PC-9 (cell line): ENCODE measurements around the gene MMP24OS. TPM values are rescaled to one million over a fixed set of nuclear protein-coding genes. Genes with fewer than 3 reads are reported as not detected.
A peak's percentile ranks its signal among the peaks of the same experiment; 100 is the strongest.

ENCODE experiments used
- BruUV-seq: library from RNA; stranded (reverse); fragments of 400-500 nt; replicated peaks from 2 replicates; lab custom pipeline; 2021; lab: Mats Ljungman, UMichigan
- CTCF ChIA-PET: fragments of 300-600 bp; sonication (Branson Sonifier 250); formaldehyde crosslinking; loops from one replicate; lab custom pipeline; 2022; ENCODE audit warnings: antibody characterized with exemption; lab: Charles Lee
- POLR2A ChIA-PET: fragments of 300-600 bp; sonication (Branson Sonifier 250); formaldehyde crosslinking; loops from one replicate; lab custom pipeline; 2022; ENCODE audit warnings: antibody characterized with exemption; ENCODE audit not compliant: unreplicated experiment; lab: Charles Lee
- DNase-seq, 2 experiments: peaks; one replicate each; pipeline versions ENCODE4 v3.0.0 to v3.0.0-alpha.2; 2015 to 2022; ENCODE audit warnings: mixed read lengths in 1 of 2
- H2AFZ ChIP-seq: fragments of 200-600 bp; sonication (generic); 2 replicates; pipeline ENCODE4 v1.8.1; 2017; ENCODE audit warnings: antibody characterized with exemption
- H3F3A ChIP-seq: fragments of 200-600 bp; sonication (generic); 2 replicates; pipeline ENCODE4 v1.8.1; 2017; ENCODE audit warnings: antibody characterized with exemption, mild to moderate bottlenecking, low read depth; ENCODE audit not compliant: insufficient read depth
- H3K27ac ChIP-seq: fragments of 200-600 bp; sonication (generic); 2 replicates; pipeline ENCODE4 v1.6.1; 2016; ENCODE audit warnings: mixed run types
- H3K27me3 ChIP-seq: fragments of 200-600 bp; sonication (generic); 2 replicates; pipeline ENCODE4 v1.6.1; 2016; ENCODE audit warnings: low read depth, mixed run types; ENCODE audit not compliant: insufficient read depth
- H3K36me3 ChIP-seq: fragments of 200-600 bp; sonication (generic); 2 replicates; pipeline ENCODE4 v1.6.1; 2016; ENCODE audit warnings: low read depth, mixed run types
- H3K4me1 ChIP-seq: fragments of 200-600 bp; sonication (generic); replicated peaks from 2 replicates; pipeline ENCODE4 v1.6.1; 2016; ENCODE audit warnings: mixed run types; ENCODE audit not compliant: insufficient read depth
- H3K4me2 ChIP-seq: fragments of 200-600 bp; sonication (generic); 2 replicates; pipeline ENCODE4 v1.6.1; 2017; ENCODE audit warnings: mixed run types
- H3K4me3 ChIP-seq: fragments of 200-600 bp; sonication (generic); 2 replicates; pipeline ENCODE4 v1.6.1; 2016; ENCODE audit warnings: mixed run types
- H3K79me2 ChIP-seq: fragments of 200-600 bp; sonication (generic); 2 replicates; pipeline ENCODE4 v1.6.1; 2017; ENCODE audit warnings: low read depth, mixed run types
- H3K9me2 ChIP-seq: fragments of 200-600 bp; sonication (generic); 2 replicates; pipeline ENCODE4 v1.8.1; 2017; ENCODE audit warnings: mild to moderate bottlenecking; ENCODE audit not compliant: insufficient read depth
- H3K9me3 ChIP-seq: fragments of 200-600 bp; sonication (generic); 2 replicates; pipeline ENCODE4 v1.8.1; 2016; ENCODE audit warnings: low read depth; ENCODE audit not compliant: insufficient read depth
- H4K20me1 ChIP-seq: fragments of 200-600 bp; sonication (generic); 2 replicates; pipeline ENCODE4 v1.8.1; 2017; ENCODE audit not compliant: insufficient read depth
- EZH2 ChIP-seq: fragments of 200-600 bp; sonication (generic); IDR thresholded peaks from 2 replicates; pipeline ENCODE4 v1.8.0; 2017; ENCODE audit warnings: antibody characterized with exemption, low read depth
- intact Hi-C: fragments of 100-400 bp; cut with micrococcal nuclease; formaldehyde crosslinking; loops from one replicate; pipeline ENCODE4 v1.10.0; 2022; ENCODE audit not compliant: unreplicated experiment
- total RNA-seq: library from RNA; stranded (reverse); gene quantifications from 2 replicates; pipeline ENCODE4 v1.2.3, GENCODE V29; 2021
- TF ChIP-seq, protein P1 (sequence below): fragments of 200-600 bp; sonication (generic); conservative IDR thresholded peaks from 2 replicates; pipeline ENCODE4 v1.6.1; 2017; ENCODE audit warnings: mixed run types, antibody characterized with exemption, mild to moderate bottlenecking, moderate library complexity

The MMP24OS gene
- total RNA-seq, 1 experiment from 2014 or later = 59.3 TPM

DNA sequence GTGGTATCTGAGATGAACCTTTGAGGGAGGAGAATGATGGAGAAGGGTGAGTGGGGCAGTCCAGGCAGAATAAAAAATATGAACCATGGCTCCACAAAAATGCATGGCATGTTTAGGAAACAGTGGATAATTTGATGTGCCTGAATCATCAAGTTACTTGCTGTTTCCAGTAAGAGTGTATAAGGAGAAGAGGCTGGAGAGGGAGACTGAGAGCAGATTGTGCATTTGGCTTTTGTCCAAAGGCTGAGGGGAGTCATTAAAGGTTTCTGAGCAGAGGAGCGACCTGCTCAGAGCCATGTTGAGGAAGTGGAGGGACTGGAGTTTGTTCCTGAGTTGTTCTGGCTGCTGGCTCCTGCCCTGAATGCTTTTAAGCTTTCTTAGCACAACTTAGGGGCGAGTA, 45.3 kb downstream of the MMP24OS start:
- H2AFZ ChIP-seq = no peak overlapping the region
- BruUV-seq = no TSS peak
- H3K4me1 ChIP-seq = no peaks in the 10 kb centered on the region
- peaks cover 2% of the 10 kb centered on the region; the same call in 1 of the 2 replicates for H3F3A ChIP-seq
- no peak for DNase-seq
- H3K4me2 ChIP-seq = no peak overlapping the region
- no peaks in the 10 kb centered on the region for H3K79me2 ChIP-seq
- no peaks in the 10 kb centered on the region for H3K9me3 ChIP-seq
- ChIA-PET POLR2A (no interaction called here), CTCF (no interaction called here)
- TF ChIP-seq, protein P1, sequence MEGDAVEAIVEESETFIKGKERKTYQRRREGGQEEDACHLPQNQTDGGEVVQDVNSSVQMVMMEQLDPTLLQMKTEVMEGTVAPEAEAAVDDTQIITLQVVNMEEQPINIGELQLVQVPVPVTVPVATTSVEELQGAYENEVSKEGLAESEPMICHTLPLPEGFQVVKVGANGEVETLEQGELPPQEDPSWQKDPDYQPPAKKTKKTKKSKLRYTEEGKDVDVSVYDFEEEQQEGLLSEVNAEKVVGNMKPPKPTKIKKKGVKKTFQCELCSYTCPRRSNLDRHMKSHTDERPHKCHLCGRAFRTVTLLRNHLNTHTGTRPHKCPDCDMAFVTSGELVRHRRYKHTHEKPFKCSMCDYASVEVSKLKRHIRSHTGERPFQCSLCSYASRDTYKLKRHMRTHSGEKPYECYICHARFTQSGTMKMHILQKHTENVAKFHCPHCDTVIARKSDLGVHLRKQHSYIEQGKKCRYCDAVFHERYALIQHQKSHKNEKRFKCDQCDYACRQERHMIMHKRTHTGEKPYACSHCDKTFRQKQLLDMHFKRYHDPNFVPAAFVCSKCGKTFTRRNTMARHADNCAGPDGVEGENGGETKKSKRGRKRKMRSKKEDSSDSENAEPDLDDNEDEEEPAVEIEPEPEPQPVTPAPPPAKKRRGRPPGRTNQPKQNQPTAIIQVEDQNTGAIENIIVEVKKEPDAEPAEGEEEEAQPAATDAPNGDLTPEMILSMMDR = no peak
- no peak for TF ChIP-seq EZH2
- no peaks in the 10 kb centered on the region for H3K36me3 ChIP-seq
- no peaks in the 10 kb centered on the region for H4K20me1 ChIP-seq
- peaks cover 17% of the 10 kb centered on the region for H3K27me3 ChIP-seq
- intact Hi-C loops = no loop called here
- H3K27ac ChIP-seq = no peak overlapping the region
- H3K9me2 ChIP-seq = no peaks in the 10 kb centered on the region
- H3K4me3 ChIP-seq = no peak overlapping the region

DNA sequence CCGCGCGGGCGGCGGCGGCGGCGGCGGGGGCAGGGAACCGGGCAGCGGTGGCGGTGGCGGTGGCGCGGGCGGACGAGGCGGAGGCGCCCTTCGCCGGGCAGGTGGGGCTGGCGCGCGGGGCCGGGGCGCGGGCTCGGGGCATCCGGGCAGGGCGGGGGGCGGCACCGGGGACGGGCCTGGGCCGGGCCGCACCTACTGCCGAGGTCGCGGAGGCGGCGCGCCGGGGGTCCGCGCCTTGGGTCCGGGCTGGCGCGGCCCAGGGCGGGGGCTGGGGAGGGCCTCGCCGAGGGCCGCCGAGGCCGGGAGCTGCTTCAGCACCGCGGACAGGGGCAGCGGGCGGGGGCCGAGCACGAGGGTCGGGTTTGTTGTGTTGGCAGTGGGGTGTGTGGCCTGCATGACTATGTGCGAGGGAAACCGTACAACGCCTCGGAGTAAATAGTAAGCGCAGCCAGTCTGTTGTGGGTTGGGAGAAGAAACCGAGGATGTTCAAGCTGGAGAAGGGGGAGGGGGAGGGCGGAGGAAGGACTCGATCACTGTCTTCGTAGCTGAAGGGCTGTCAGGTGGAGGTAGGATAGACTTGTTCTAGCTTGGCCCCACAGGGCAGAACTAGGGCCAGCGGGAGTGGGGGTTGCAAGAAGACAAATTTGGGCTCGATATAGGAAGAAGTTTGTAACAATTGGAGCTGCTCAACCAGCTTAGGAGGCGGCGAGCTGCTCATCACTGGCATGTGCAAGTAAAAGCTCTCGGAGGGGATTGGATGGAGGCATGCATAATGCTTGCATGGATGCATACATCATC, 50.8 kb downstream of the MMP24OS start:
- POLR2A ChIA-PET = no interaction called here
- Histone ChIP-seq H3K9me2 (no peaks in the 10 kb centered on the region), H3K36me3 (no peaks in the 10 kb centered on the region), H3K27ac (no peak overlapping the region), H3F3A (peaks cover 5% of the 10 kb centered on the region; the same call in 1 of the 2 replicates), H3K4me3 (no peak overlapping the region), H3K27me3 (peaks cover 50% of the 10 kb centered on the region), H3K79me2 (no peaks in the 10 kb centered on the region), H4K20me1 (no peaks in the 10 kb centered on the region), H3K4me1 (0 out of 2 replicates have a peak, but pooled peaks cover 3% of the 10 kb centered on the region), H3K4me2 (peak overlapping the region; percentile 56; the same call in 1 of the 2 replicates), H2AFZ (no peak overlapping the region), H3K9me3 (no peaks in the 10 kb centered on the region)
- intact Hi-C loops = no loop called here
- CTCF ChIA-PET = interaction anchor here (0.6 kb wide), 1 partner anchor 133 kb away, joined by 4 read pairs; no protein-coding TSS in a partner anchor
- DNase-seq = peak in 1 of 2 experiments; percentile 51
- no TSS peak for BruUV-seq
- peak; percentile 77; the same call in 1 of the 2 replicates for TF ChIP-seq EZH2
- TF ChIP-seq, protein P1 = no peak

Other genes with a start within 250 kb of the MMP24OS start
- gene TRPC4AP, start 185.3 kb downstream of the MMP24OS start, total RNA-seq = 51.0 and 51.9 TPM in 2 replicates
- 28.6 and 34.9 TPM in 2 replicates for gene EDEM2, start 130.8 kb downstream of the MMP24OS start, total RNA-seq
- gene PROCR, start 106.0 kb downstream of the MMP24OS start, total RNA-seq = 5.1 and 7.5 TPM in 2 replicates
- 0.45 and 0.48 TPM in 2 replicates for gene MMP24, start 51.4 kb downstream of the MMP24OS start, total RNA-seq
- gene EIF6, start 6.7 kb upstream of the MMP24OS start, total RNA-seq = 255 and 270 TPM in 2 replicates
- not detected in 2 replicates for gene FAM83C, start 14.3 kb upstream of the MMP24OS start, total RNA-seq
- gene UQCC1, start 133.9 kb upstream of the MMP24OS start, total RNA-seq = 51.1 and 60.1 TPM in 2 replicates
- 0.33 TPM in 1 of 2 replicates, not detected in the other for gene GDF5, start 160.1 kb upstream of the MMP24OS start, total RNA-seq
- 63.6 and 79.5 TPM in 2 replicates for gene CEP250, start 177.5 kb upstream of the MMP24OS start, total RNA-seq